SJCRH30 (cell line): Measurements from ENCODE around the gene BAAT. TPM values are rescaled to one million over a fixed set of nuclear protein-coding genes. Genes with fewer than 3 reads are reported as not detected.

ENCODE experiments used
- DNase-seq, 2 experiments: peaks; one replicate each; pipeline ENCODE4 v3.0.0-alpha.2; 2015 to 2020
- H3K27ac ChIP-seq: fragments of 250-450 bp; sonication (Bioruptor Pico); 2 replicates; pipeline ENCODE4 v1.5.1; 2020; ENCODE audit warnings: mild to moderate bottlenecking, moderate library complexity
- H3K27me3 ChIP-seq: fragments of 250-450 bp; sonication (Bioruptor Pico); 2 replicates; pipeline ENCODE4 v1.5.1; 2020; ENCODE audit warnings: mild to moderate bottlenecking, moderate library complexity
- H3K36me3 ChIP-seq: fragments of 250-450 bp; sonication (Bioruptor Pico); 2 replicates; pipeline ENCODE4 v1.5.1; 2020; ENCODE audit warnings: mild to moderate bottlenecking, moderate library complexity
- H3K4me1 ChIP-seq: fragments of 250-450 bp; sonication (Bioruptor Pico); 2 replicates; pipeline ENCODE4 v1.5.1; 2020; ENCODE audit warnings: mild to moderate bottlenecking, moderate library complexity
- H3K4me3 ChIP-seq: fragments of 250-450 bp; sonication (Bioruptor Pico); 2 replicates; pipeline ENCODE4 v1.5.1; 2020; ENCODE audit warnings: mild to moderate bottlenecking, moderate library complexity
- H3K9me3 ChIP-seq: fragments of 250-450 bp; sonication (Bioruptor Pico); replicated peaks from 2 replicates; pipeline ENCODE4 v1.5.1; 2020; ENCODE audit warnings: mild to moderate bottlenecking, moderate library complexity
- total RNA-seq: library from RNA; depleted of rRNA; stranded (reverse); fragments of >200 nt; shearing (Covaris generic); gene quantifications from 2 replicates; pipeline ENCODE4 v1.2.3, GENCODE V29; 2014

Gene BAAT
- total RNA-seq, 1 experiment from 2014 or later: 0.10 TPM

DNA sequence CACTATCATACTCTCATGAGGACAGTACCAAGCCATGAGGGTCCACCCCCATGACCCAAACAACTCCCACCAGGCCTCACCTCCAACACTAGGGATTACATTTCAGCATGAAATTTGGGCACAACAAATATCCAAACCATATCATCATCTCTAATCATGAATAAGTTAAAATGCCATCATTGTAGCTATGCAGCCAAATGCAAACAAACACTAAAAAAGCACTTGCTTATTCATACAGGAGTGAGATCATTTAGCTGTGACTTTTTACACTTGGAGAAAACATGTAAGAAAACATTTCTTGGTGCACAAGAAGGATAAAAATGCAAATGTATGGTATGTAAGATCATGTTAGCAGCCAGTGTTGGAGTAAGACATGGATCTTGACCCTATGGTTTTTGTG lies 24.2 kb downstream of the BAAT start:
- DNase-seq: no peak
- Histone ChIP-seq H3K27me3 (no peaks in the 10 kb centered on the region), H3K4me1 (no peaks in the 10 kb centered on the region), H3K36me3 (no peaks in the 10 kb centered on the region), H3K4me3 (no peak overlapping the region), H3K27ac (no peak overlapping the region), H3K9me3 (no peaks in the 10 kb centered on the region)

- DNase-seq: no peak
- no peak overlapping the region for H3K27ac ChIP-seq
- no peaks in the 10 kb centered on the region for H3K9me3 ChIP-seq
- H3K4me1 ChIP-seq: no peaks in the 10 kb centered on the region
- no peak overlapping the region for H3K4me3 ChIP-seq
- no peaks in the 10 kb centered on the region for H3K27me3 ChIP-seq
- no peaks in the 10 kb centered on the region for H3K36me3 ChIP-seq
Measured at GRCh38 chr9:101359679-101360078, 25.1 kb downstream of the BAAT start.

- Histone ChIP-seq H3K27ac (no peak overlapping the region), H3K36me3 (no peaks in the 10 kb centered on the region), H3K4me3 (no peak overlapping the region), H3K27me3 (no peaks in the 10 kb centered on the region), H3K9me3 (no peaks in the 10 kb centered on the region), H3K4me1 (no peaks in the 10 kb centered on the region)
- DNase-seq: no peak
Measured at GRCh38 chr9:101356619-101357018, 28.2 kb downstream of the BAAT start.

DNA sequence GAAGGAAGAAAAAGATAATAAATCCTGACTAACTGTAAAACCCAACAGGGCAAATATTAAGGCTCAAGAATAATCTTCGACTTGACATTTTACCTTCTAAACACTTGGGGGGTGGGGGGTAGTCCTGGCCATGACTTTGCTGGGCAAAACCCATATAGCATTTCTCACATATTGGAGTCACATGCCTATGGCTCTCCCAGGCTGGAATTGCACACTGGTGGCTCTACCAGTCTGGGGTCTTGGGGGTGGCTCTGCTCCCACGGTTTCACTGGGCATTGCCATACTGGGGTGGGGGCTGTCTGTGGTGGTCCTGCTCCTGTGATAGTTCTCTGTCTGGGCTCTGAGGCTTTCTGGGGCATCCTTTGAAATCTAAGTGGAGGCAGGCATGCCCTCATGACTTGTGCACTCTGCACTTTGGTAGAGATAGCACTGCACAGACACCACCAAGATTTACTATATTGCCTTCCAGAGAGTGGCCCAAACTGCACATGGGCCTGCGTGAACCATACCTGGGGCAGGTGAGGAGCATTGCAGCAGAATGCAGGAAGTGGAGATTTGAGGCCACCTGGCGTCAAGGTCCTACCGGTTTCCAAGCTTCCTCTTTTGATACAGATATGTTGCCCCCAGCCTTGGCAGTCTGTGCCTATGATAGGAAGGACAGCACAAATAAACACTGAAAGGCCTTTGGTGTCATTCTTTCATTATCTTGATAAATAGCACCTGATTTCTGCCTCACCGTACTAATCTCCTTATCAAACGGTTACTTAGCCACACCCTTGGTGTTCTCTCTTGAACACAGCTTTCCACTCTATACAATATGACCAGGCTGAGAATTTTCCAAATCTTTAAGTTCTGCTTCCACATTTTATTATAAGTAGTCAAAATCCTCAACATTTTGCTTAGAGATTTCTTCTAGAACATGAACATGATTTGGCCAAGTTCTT lies 29.8 kb downstream of the BAAT start:
- H3K36me3 ChIP-seq: no peaks in the 10 kb centered on the region
- H3K27me3 ChIP-seq: no peaks in the 10 kb centered on the region
- H3K4me1 ChIP-seq: no peaks in the 10 kb centered on the region
- H3K9me3 ChIP-seq: no peaks in the 10 kb centered on the region
- no peak overlapping the region for H3K4me3 ChIP-seq
- H3K27ac ChIP-seq: no peak overlapping the region
- no peak for DNase-seq

- no peaks in the 10 kb centered on the region for H3K36me3 ChIP-seq
- no peak overlapping the region for H3K4me3 ChIP-seq
- H3K4me1 ChIP-seq: no peaks in the 10 kb centered on the region
- H3K27me3 ChIP-seq: no peaks in the 10 kb centered on the region
- H3K27ac ChIP-seq: no peak overlapping the region
- H3K9me3 ChIP-seq: no peaks in the 10 kb centered on the region
- DNase-seq: no peak
Measured at GRCh38 chr9:101354143-101354764, 30.6 kb downstream of the BAAT start.

DNA sequence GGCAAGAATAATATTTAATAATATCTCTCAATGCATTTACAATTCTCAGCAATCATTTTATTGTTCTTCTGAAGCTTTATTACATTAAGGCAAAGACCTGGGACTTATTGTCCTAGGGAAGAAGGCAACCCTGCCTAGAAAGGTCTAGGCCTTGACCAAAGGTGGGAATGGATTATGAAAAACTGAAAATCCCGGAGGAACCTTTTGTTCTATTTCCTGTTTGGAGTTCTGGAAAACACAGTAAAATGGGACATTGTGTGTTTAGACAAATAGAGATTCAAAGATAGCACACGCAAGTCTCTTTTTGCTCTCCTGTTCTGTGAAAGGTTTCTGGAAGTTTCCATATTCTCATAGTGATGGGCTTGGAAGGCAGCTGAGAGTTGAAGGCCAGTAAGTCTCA lies 31.1 kb downstream of the BAAT start:
- H3K4me1 ChIP-seq: no peaks in the 10 kb centered on the region
- H3K4me3 ChIP-seq: no peak overlapping the region
- H3K27me3 ChIP-seq: no peaks in the 10 kb centered on the region
- no peak overlapping the region for H3K27ac ChIP-seq
- no peaks in the 10 kb centered on the region for H3K36me3 ChIP-seq
- no peaks in the 10 kb centered on the region for H3K9me3 ChIP-seq
- DNase-seq: no peak

GRCh38 chr9:101352892-101353463 lies 31.8 kb downstream of the BAAT start:
- H3K9me3 ChIP-seq: no peaks in the 10 kb centered on the region
- no peak overlapping the region for H3K4me3 ChIP-seq
- DNase-seq: no peak
- H3K36me3 ChIP-seq: no peaks in the 10 kb centered on the region
- no peaks in the 10 kb centered on the region for H3K4me1 ChIP-seq
- no peaks in the 10 kb centered on the region for H3K27me3 ChIP-seq
- H3K27ac ChIP-seq: no peak overlapping the region

DNA sequence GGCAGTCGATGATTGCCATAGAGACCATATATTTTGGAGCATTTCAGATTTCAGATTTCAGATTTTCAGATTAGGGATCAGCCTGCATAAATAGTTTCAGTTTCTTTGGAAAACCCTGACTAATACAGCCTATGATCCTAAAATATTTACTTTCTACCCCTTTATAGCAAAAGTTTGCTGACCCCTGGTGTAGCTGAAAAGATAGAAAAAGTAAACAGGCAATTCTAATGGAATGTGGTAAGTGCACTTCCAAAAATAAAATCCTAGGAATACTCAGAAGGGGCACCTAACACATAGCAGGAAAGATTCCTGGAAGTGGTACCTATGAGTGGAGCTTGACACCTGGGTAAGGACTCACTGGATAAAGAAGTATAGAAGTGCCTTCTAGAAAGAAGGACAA lies 34.5 kb downstream of the BAAT start:
- no peak for DNase-seq
- H3K27ac ChIP-seq: no peak overlapping the region
- no peaks in the 10 kb centered on the region for H3K27me3 ChIP-seq
- no peaks in the 10 kb centered on the region for H3K36me3 ChIP-seq
- no peaks in the 10 kb centered on the region for H3K4me1 ChIP-seq
- H3K9me3 ChIP-seq: no peaks in the 10 kb centered on the region; the same call in 1 of the 2 replicates
- H3K4me3 ChIP-seq: no peak overlapping the region

DNA sequence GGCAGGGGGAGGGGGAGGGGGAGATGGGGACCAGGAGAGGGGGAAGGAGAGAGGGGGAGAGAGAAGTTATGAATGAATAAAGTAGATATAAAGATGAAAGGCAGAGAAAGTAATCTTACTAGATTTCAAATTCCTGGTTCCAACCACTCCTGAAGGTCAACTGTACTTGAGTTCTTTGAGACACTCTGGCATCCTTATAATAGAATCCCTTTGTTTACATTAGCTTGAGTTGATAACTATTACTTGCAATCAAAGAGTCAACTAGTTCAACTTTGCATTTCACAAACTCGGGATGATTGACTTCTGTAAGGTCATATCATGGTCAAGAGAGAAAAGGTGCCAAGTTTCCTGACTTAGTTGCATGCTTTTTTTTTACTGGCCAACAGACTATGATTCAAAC lies 42.2 kb downstream of the BAAT start:
- Histone ChIP-seq H3K9me3 (no peaks in the 10 kb centered on the region; the same call in 1 of the 2 replicates), H3K4me1 (peaks cover 7% of the 10 kb centered on the region; the same call in 1 of the 2 replicates)
- no peak for DNase-seq

GRCh38 chr9:101341958-101342357 lies 42.8 kb downstream of the BAAT start:
- H3K4me3 ChIP-seq: no peak overlapping the region
- no peaks in the 10 kb centered on the region for H3K27me3 ChIP-seq
- no peaks in the 10 kb centered on the region; the same call in 1 of the 2 replicates for H3K9me3 ChIP-seq
- peaks cover 7% of the 10 kb centered on the region; the same call in 1 of the 2 replicates for H3K4me1 ChIP-seq
- DNase-seq: no peak
- H3K27ac ChIP-seq: no peak overlapping the region
- H3K36me3 ChIP-seq: no peaks in the 10 kb centered on the region

More for the DNA sequence above, 42.2 kb downstream of the BAAT start:
- Histone ChIP-seq H3K27ac (no peak overlapping the region), H3K27me3 (no peaks in the 10 kb centered on the region), H3K36me3 (no peaks in the 10 kb centered on the region), H3K4me3 (no peak overlapping the region)

GRCh38 chr9:101337237-101337636 lies 47.6 kb downstream of the BAAT start:
- Histone ChIP-seq H3K27me3 (no peaks in the 10 kb centered on the region), H3K4me1 (peaks cover 7% of the 10 kb centered on the region; the same call in 1 of the 2 replicates), H3K27ac (no peak overlapping the region), H3K9me3 (no peaks in the 10 kb centered on the region; the same call in 1 of the 2 replicates), H3K36me3 (no peaks in the 10 kb centered on the region), H3K4me3 (no peak overlapping the region)
- DNase-seq: no peak

GRCh38 chr9:101336091-101336490 lies 48.7 kb downstream of the BAAT start:
- Histone ChIP-seq H3K36me3 (no peaks in the 10 kb centered on the region), H3K4me3 (no peak overlapping the region), H3K4me1 (peaks cover 7% of the 10 kb centered on the region; the same call in 1 of the 2 replicates), H3K9me3 (no peaks in the 10 kb centered on the region), H3K27me3 (no peaks in the 10 kb centered on the region), H3K27ac (no peak overlapping the region)
- DNase-seq: no peak

- no peak overlapping the region for H3K4me3 ChIP-seq
- no peak for DNase-seq
Measured at GRCh38 chr9:101333926-101334702, 50.7 kb downstream of the BAAT start.

GRCh38 chr9:101333490-101333889 lies 51.3 kb downstream of the BAAT start:
- H3K36me3 ChIP-seq: no peaks in the 10 kb centered on the region
- H3K9me3 ChIP-seq: no peaks in the 10 kb centered on the region
- DNase-seq: no peak
- no peak overlapping the region for H3K4me3 ChIP-seq
- H3K4me1 ChIP-seq: no peaks in the 10 kb centered on the region
- no peak overlapping the region for H3K27ac ChIP-seq
- no peaks in the 10 kb centered on the region for H3K27me3 ChIP-seq

More at GRCh38 chr9:101333926-101334702, 50.7 kb downstream of the BAAT start:
- H3K27me3 ChIP-seq: no peaks in the 10 kb centered on the region
- H3K27ac ChIP-seq: no peak overlapping the region
- H3K9me3 ChIP-seq: no peaks in the 10 kb centered on the region
- H3K36me3 ChIP-seq: no peaks in the 10 kb centered on the region
- peaks cover under 1% of the 10 kb centered on the region; the same call in 1 of the 2 replicates for H3K4me1 ChIP-seq
